Panc1 (cell line): Measurements from ENCODE around the gene GDF15. TPM values are rescaled to one million over a fixed set of nuclear protein-coding genes. Genes with fewer than 3 reads are reported as not detected.

Experiments used
- ATAC-seq: fragments of 200-7000 bp; cut with Tn5 transposase; 2 replicates; pipeline ENCODE4 v1.9.1; 2020; ENCODE audit warnings: mild to moderate bottlenecking, moderate library complexity
- BruUV-seq: library from RNA; stranded (reverse); fragments of 400-500 nt; replicated peaks from 2 replicates; lab custom pipeline; 2021; lab: Mats Ljungman, UMichigan
- CTCF ChIA-PET: fragments of 300-600 bp; sonication (Branson Sonifier 250); formaldehyde crosslinking; loops from one replicate; lab custom pipeline; 2022; ENCODE audit warnings: antibody characterized with exemption; lab: Charles Lee
- POLR2A ChIA-PET: fragments of 300-600 bp; sonication (Branson Sonifier 250); formaldehyde crosslinking; loops from one replicate; lab custom pipeline; 2022; ENCODE audit warnings: antibody characterized with exemption; lab: Charles Lee
- DNase-seq: peaks from one replicate; pipeline ENCODE4 v3.0.0-alpha.2; 2010; ENCODE audit warnings: low read depth, low spot score
- H3K27ac ChIP-seq: 2 replicates; pipeline ENCODE4 v1.5.1; 2011; ENCODE audit warnings: mild to moderate bottlenecking, low read length, inconsistent platforms
- H3K27me3 ChIP-seq: fragments of 200-500 bp; sonication (Bioruptor generic); 2 replicates; pipeline ENCODE4 v1.6.0; 2014; ENCODE audit warnings: low read length, inconsistent platforms; ENCODE audit not compliant: control insufficient read depth, insufficient read depth
- H3K36me3 ChIP-seq: fragments of 200-500 bp; sonication (Bioruptor generic); 2 replicates; pipeline ENCODE4 v1.5.1; 2014; ENCODE audit warnings: inconsistent platforms, mild to moderate bottlenecking, low read length, moderate library complexity; ENCODE audit not compliant: control insufficient read depth, insufficient read depth
- H3K4me1 ChIP-seq: 2 replicates; pipeline ENCODE4 v1.5.1; 2011; ENCODE audit warnings: inconsistent platforms, mild to moderate bottlenecking, low read length, moderate library complexity; ENCODE audit not compliant: control insufficient read depth, insufficient read depth
- H3K4me3 ChIP-seq, 2 experiments: 2 replicates each; pipeline ENCODE4 v1.5.1; 2011 to 2012; ENCODE audit warnings: low read depth in 2 of 2, low read length in 2 of 2, mild to moderate bottlenecking in 2 of 2, inconsistent platforms in 1 of 2, moderate library complexity in 1 of 2
- H3K9me3 ChIP-seq: fragments of 200-500 bp; sonication (Bioruptor generic); 2 replicates; pipeline ENCODE4 v1.5.1; 2014; ENCODE audit warnings: low read depth, mild to moderate bottlenecking, inconsistent platforms, low read length, moderate library complexity; ENCODE audit not compliant: control insufficient read depth, insufficient read depth
- CTCF ChIP-seq: fragments of 450-650 bp; IDR thresholded peaks from 2 replicates; pipeline ENCODE4 v1.5.1; 2017; ENCODE audit warnings: mild to moderate bottlenecking
- POLR2AphosphoS5 ChIP-seq: IDR thresholded peaks from 2 replicates; pipeline ENCODE4 v1.6.1; 2012; ENCODE audit warnings: mild to moderate bottlenecking, low read depth, low read length, moderate library complexity
- SIN3A ChIP-seq: IDR thresholded peaks from 2 replicates; pipeline ENCODE4 v1.6.1; 2012; ENCODE audit warnings: low read depth, mild to moderate bottlenecking, low read length, moderate library complexity, borderline replicate concordance; ENCODE audit not compliant: insufficient read depth
- TCF7L2 ChIP-seq: IDR thresholded peaks from 2 replicates; pipeline ENCODE4 v1.6.1; 2011; ENCODE audit warnings: mild to moderate bottlenecking, low read depth, low read length, inconsistent platforms
- in situ Hi-C: cut with HindIII; loops from 2 replicates; pipeline ENCODE4 v1.10.0; 2016; ENCODE audit warnings: low sequenced_read_pairs, low pct_unique_long_range_greater_than_20kb
- intact Hi-C: fragments of 100-400 bp; cut with micrococcal nuclease; formaldehyde crosslinking; loops from one replicate; pipeline ENCODE4 v1.10.0; 2022; ENCODE audit not compliant: unreplicated experiment
- total RNA-seq: library from RNA; stranded (reverse); gene quantifications from one replicate; pipeline ENCODE4 v1.2.1, GENCODE V29; 2021; ENCODE audit not compliant: unreplicated experiment
- TF ChIP-seq, protein P1 (sequence below), 2 experiments: IDR thresholded peaks; 2 replicates each; pipeline ENCODE4 v1.6.1; 2011 to 2012; ENCODE audit warnings: low read depth in 2 of 2, control low read depth in 1 of 2, low read length in 1 of 2, mild to moderate bottlenecking in 1 of 2, moderate library complexity in 1 of 2; ENCODE audit not compliant: insufficient read depth in 1 of 2

Gene GDF15
- total RNA-seq, 1 experiment from 2014 or later = 335 TPM

- Histone ChIP-seq H3K4me1 (peaks cover 11% of the 10 kb centered on the region), H3K27ac (peak overlapping the region; percentile 82), H3K4me3 (peak overlapping the region; percentile 72 to 96), H3K9me3 (no peaks in the 10 kb centered on the region), H3K36me3 (peaks cover 3% of the 10 kb centered on the region; the same call in 1 of the 2 replicates), H3K27me3 (no peaks in the 10 kb centered on the region)
- ATAC-seq (no peak), DNase-seq (no peak)
- ChIA-PET CTCF (interaction anchor here (0.9 kb wide), 1 partner anchor 37 kb away, joined by 4 read pairs; no protein-coding TSS in a partner anchor), POLR2A (no interaction called here)
- TF ChIP-seq TCF7L2 (no peak), POLR2AphosphoS5 (no peak), CTCF (no peak), SIN3A (no peak)
- BruUV-seq = no TSS peak
- in situ Hi-C loops (no loop called here), intact Hi-C loops (loop anchor here (10.0 kb wide), 1 partner anchor 1085 kb away; the partner anchor contains the start of genes ABHD8, DDA1 and MRPL34)
Measured at GRCh38 chr19:18389726-18390064, 3.7 kb downstream of the GDF15 start.

DNA sequence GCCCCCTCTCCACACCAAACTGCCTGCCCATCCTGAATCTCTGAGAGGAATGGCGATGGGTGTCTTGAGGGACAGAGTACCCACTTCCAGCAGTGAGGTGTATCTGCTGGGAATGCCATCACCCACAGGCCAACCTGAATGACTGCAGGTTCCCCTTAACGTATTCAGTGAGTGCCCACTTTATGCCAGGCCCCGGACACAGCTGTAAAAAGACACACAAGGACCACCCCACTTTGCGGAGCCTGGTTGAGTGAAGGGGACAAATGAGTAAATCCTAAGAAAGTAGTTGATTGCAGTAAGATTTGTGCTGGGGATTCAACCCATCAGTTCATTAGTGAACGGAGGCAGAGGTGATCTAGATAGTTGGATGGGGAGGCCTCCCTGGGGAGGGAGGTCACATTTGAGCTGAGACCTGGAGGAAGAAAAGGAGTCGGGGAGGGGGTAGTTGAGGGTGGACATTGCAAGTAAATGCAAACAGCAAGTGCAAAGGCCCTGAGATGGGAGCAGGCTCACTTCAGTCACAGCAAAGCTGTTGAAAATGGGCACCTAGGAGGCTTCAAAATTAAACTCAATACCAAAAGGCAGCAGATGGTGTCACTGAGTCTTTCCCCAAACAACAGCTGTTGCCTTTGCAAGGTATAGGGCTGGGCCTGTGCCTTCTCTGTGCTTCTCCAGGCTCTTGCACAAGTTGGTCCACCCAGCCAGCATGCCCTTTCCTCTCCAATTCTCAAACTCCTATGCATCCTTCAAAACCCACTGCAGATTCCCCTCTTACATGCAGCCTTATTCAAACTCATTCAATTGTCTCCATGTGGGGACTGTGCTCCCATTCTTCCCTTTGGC lies 4.3 kb downstream of the GDF15 start:
- TF ChIP-seq TCF7L2 = no peak
- TF ChIP-seq POLR2AphosphoS5 = peak; percentile 87
- Histone ChIP-seq H3K27ac (peak overlapping the region; percentile 82), H3K4me3 (peak overlapping the region; percentile 72 to 96; a peak in 3 of 4 replicates), H3K4me1 (peaks cover 9% of the 10 kb centered on the region), H3K36me3 (peaks cover 3% of the 10 kb centered on the region; the same call in 1 of the 2 replicates), H3K27me3 (no peaks in the 10 kb centered on the region), H3K9me3 (no peaks in the 10 kb centered on the region)
- DNase-seq = no peak
- ChIA-PET POLR2A (interaction anchor here (0.5 to 0.8 kb wide), 2 partner anchors 8 to 90 kb away, joined by 3 read pairs; no protein-coding TSS in a partner anchor), CTCF (interaction anchor here (0.9 kb wide), 1 partner anchor 38 kb away, joined by 4 read pairs; no protein-coding TSS in a partner anchor)
- no TSS peak for BruUV-seq
- no peak for ATAC-seq
- in situ Hi-C loops (no loop called here), intact Hi-C loops (loop anchor here (10.0 kb wide), 1 partner anchor 1085 kb away; the partner anchor contains the start of genes ABHD8, DDA1 and MRPL34)

DNA sequence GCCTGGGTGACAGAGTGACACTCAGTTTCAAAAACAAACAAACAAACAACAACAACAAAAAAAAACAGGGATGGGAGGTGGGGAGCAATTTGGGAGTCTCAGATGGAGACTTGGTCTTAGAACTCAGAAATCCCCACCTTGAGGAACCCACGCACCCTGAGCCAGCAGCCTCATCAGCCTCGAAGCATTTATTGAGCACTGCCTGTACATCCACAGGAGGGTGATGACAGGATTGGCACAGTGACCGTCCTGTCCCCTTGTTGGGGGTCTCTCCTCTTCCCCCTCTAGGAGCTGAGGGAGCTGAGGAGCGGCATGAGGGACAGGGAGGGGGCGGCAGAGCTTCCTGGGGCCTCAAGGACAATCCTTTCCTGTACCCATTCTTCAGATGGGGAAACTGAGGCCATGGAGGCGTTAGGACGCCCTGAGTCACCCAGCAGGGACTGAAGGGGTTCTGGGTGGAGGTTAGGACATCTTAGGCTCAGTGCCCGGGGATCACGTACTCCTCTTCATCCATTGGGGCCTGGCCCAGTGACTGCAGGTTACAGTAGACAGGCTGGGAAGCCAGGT lies 5.6 kb downstream of the GDF15 start:
- Histone ChIP-seq H3K27me3 (no peaks in the 10 kb centered on the region), H3K9me3 (no peaks in the 10 kb centered on the region), H3K4me1 (peaks cover 3% of the 10 kb centered on the region), H3K4me3 (no peak overlapping the region), H3K36me3 (peaks cover 1% of the 10 kb centered on the region; the same call in 1 of the 2 replicates), H3K27ac (peak overlapping the region; percentile 51; the same call in 1 of the 2 replicates)
- no TSS peak for BruUV-seq
- intact Hi-C loops (loop anchor here (10.0 kb wide), 1 partner anchor 1087 kb away; the partner anchor contains the start of genes ABHD8, DDA1 and MRPL34), in situ Hi-C loops (no loop called here)
- no peak for DNase-seq
- ATAC-seq = no peak
- CTCF ChIA-PET = no interaction called here
- POLR2A ChIA-PET = no interaction called here
- TF ChIP-seq TCF7L2 = no peak
- TF ChIP-seq POLR2AphosphoS5 = no peak
- TF ChIP-seq, protein P1, sequence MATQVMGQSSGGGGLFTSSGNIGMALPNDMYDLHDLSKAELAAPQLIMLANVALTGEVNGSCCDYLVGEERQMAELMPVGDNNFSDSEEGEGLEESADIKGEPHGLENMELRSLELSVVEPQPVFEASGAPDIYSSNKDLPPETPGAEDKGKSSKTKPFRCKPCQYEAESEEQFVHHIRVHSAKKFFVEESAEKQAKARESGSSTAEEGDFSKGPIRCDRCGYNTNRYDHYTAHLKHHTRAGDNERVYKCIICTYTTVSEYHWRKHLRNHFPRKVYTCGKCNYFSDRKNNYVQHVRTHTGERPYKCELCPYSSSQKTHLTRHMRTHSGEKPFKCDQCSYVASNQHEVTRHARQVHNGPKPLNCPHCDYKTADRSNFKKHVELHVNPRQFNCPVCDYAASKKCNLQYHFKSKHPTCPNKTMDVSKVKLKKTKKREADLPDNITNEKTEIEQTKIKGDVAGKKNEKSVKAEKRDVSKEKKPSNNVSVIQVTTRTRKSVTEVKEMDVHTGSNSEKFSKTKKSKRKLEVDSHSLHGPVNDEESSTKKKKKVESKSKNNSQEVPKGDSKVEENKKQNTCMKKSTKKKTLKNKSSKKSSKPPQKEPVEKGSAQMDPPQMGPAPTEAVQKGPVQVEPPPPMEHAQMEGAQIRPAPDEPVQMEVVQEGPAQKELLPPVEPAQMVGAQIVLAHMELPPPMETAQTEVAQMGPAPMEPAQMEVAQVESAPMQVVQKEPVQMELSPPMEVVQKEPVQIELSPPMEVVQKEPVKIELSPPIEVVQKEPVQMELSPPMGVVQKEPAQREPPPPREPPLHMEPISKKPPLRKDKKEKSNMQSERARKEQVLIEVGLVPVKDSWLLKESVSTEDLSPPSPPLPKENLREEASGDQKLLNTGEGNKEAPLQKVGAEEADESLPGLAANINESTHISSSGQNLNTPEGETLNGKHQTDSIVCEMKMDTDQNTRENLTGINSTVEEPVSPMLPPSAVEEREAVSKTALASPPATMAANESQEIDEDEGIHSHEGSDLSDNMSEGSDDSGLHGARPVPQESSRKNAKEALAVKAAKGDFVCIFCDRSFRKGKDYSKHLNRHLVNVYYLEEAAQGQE (IDR thresholded peaks at IDR 0.05; ENCODE audit: insufficient read depth in 1 of 2, low read depth in 2 of 2, low read length in 1 of 2) = no peak
- no peak for TF ChIP-seq SIN3A
- no peak for TF ChIP-seq CTCF
